Stimulated activated naive B cell treated with anti-CD40 and anti-IgM and Interleukin-4, amounts not matched to agents 10 μg/mL and 1 μg/mL and 100 μg/mL, for 72 hours (primary cell): Measurements from ENCODE around the gene SHCBP1L.

Experiments used
- ATAC-seq, 2 donors: fragments of 150-1000 bp; cut with Tn5 transposase; replicated peaks; 2 replicates each; pipeline ENCODE4 v1.10.0; 2021; ENCODE audit warnings: moderate library complexity in 1 of 2
- DNase-seq: peaks from one replicate; pipeline ENCODE4 v3.0.0; 2021
- H3K27ac Mint-ChIP-seq: one replicate; pipeline ENCODE4 v1.8.0; 2022; ENCODE audit warnings: mild to moderate bottlenecking, mixed read lengths
- H3K27me3 Mint-ChIP-seq, 2 donors: one replicate each; pipeline ENCODE4 v1.8.0; 2022; ENCODE audit warnings: mixed read lengths in 2 of 2
- H3K36me3 Mint-ChIP-seq, 2 donors: one replicate each; pipeline ENCODE4 v1.8.0; 2022; ENCODE audit warnings: mixed read lengths in 2 of 2, mild to moderate bottlenecking in 1 of 2
- H3K4me1 Mint-ChIP-seq, 2 donors: one replicate each; pipeline ENCODE4 v1.8.0; 2022; ENCODE audit warnings: mixed read lengths in 2 of 2, mild to moderate bottlenecking in 1 of 2
- H3K4me3 Mint-ChIP-seq, 2 donors: one replicate each; pipeline ENCODE4 v1.8.0; 2022; ENCODE audit warnings: mild to moderate bottlenecking in 2 of 2, mixed read lengths in 2 of 2, moderate library complexity in 1 of 2
- H3K9me3 Mint-ChIP-seq, 2 donors: one replicate each; pipeline ENCODE4 v1.8.0; 2022; ENCODE audit warnings: mixed read lengths in 2 of 2, mild to moderate bottlenecking in 1 of 2

Gene SHCBP1L

DNA sequence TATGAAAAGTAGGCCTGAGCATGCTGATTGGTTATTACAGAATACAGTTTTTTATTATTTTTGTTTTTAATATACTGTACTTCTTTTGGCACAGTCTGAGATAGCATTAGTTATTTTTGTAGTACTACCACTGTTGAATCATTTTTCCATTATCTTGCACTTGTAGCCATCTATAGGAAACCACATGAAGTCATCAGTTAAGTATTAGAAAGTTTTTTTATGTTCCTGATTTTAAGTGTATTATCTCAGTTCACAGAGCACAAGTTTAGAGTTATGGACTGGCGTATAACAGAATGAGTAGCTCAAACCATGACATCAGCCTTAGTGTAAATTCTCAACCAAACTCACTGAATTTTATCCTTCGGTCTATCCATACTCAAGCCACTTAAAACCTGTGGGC lies 91.0 kb downstream of the SHCBP1L start:
- Mint-ChIP-seq H3K9me3 (no peaks in the 10 kb centered on the region), H3K27me3 (no peaks in the 10 kb centered on the region), H3K4me1 (peaks cover 0 to 5% of the 10 kb centered on the region in 2 donors), H3K27ac (no peak overlapping the region), H3K36me3 (peaks cover 41 to 54% of the 10 kb centered on the region in 2 donors), H3K4me3 (no peak overlapping the region)
- ATAC-seq (no peak), DNase-seq (no peak)

DNA sequence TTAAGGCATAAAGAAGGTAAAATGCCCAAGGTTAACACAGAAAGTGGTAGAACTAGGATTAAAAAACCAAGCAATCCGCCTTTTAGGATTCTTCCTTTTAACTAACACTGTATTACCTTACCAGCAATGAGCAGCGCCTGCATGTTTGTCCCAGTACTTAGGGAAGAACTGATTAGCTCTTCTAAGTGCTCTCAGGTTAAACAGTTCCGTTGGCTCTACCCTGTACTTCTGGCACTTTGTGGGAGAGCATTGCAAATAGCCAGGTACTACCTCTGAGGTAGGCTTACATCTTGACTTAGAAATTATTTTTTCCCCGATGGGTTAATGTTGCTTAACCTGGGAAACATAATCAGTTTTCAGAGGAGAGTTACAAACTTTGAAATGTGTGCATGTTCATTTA lies 92.3 kb downstream of the SHCBP1L start:
- H3K27ac Mint-ChIP-seq = no peak overlapping the region
- DNase-seq (no peak), ATAC-seq (no peak)
- no peaks in the 10 kb centered on the region for H3K9me3 Mint-ChIP-seq
- peaks cover 35 to 47% of the 10 kb centered on the region in 2 donors for H3K36me3 Mint-ChIP-seq
- H3K4me1 Mint-ChIP-seq = peaks cover 0 to 5% of the 10 kb centered on the region in 2 donors
- no peak overlapping the region for H3K4me3 Mint-ChIP-seq
- no peaks in the 10 kb centered on the region for H3K27me3 Mint-ChIP-seq

DNA sequence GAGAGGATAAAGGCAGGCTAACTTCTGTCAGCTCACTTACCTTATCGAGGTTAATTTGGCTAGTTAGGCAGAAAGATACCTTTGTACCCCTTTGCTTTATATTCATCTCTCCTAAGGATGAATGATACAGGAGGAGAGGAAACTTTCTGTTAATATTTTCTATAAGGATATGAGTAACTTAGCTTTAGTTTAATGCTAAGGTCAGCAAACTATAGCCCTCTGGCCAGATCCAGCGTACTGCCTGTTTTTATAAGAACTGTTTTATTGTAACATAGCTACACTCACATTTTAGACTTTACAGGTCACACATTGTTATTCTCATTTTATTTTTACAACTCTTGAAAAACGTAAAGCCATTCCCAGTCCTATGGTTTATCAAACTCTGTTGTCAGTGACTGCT lies 95.8 kb downstream of the SHCBP1L start:
- no peak overlapping the region for H3K27ac Mint-ChIP-seq
- H3K4me3 Mint-ChIP-seq = no peak overlapping the region
- peaks cover 0 to 5% of the 10 kb centered on the region in 2 donors for H3K4me1 Mint-ChIP-seq
- no peaks in the 10 kb centered on the region for H3K9me3 Mint-ChIP-seq
- DNase-seq = no peak
- ATAC-seq = no peak
- no peaks in the 10 kb centered on the region for H3K27me3 Mint-ChIP-seq
- peaks cover 20 to 33% of the 10 kb centered on the region in 2 donors for H3K36me3 Mint-ChIP-seq

DNA sequence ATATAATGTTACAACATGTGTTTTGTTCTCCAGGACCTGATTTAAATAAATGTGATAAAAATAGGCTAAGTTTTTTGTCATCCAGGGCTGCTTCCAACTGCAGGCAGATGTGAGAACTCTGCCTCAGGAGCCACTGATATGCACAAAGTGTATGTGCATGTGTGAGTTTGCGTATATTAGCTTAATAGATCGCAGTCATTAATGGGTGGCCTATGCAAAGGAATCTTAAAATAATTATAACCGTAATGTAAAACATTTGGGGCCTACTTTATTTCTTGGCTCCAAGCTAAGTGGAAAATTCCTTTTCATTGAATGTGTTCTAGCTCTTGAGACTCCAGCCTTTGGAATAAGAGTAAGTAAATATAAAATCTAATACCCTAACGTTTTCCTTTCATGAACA lies 97.1 kb downstream of the SHCBP1L start:
- peaks cover 0 to under 1% of the 10 kb centered on the region in 2 donors for H3K4me1 Mint-ChIP-seq
- ATAC-seq (no peak), DNase-seq (no peak)
- H3K9me3 Mint-ChIP-seq = no peaks in the 10 kb centered on the region
- H3K27ac Mint-ChIP-seq = no peak overlapping the region
- no peaks in the 10 kb centered on the region for H3K27me3 Mint-ChIP-seq
- no peak overlapping the region for H3K4me3 Mint-ChIP-seq
- H3K36me3 Mint-ChIP-seq = peaks cover 24 to 32% of the 10 kb centered on the region in 2 donors

DNA sequence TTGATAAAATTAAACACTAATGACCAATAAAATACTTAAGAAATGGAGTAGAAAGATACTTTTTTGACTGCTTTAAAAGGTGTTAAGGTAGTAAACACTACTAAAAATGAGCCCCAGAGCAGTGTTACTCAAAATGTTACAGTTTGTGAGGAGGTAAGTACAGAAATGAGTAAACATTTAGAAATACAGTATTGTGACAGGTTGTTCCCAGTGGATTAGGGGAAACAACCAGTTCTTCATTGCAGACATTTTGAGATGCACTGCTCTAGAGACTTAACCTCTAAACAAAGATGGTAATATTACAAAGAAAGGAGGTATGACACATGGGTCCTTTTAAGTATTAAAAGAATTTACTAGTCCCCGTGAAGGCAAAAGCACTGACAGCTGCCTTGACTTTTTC lies 101.1 kb downstream of the SHCBP1L start:
- Mint-ChIP-seq H3K27ac (no peak overlapping the region), H3K4me3 (no peak overlapping the region), H3K36me3 (peaks cover 36 to 45% of the 10 kb centered on the region in 2 donors), H3K4me1 (peaks cover 17 to 27% of the 10 kb centered on the region in 2 donors), H3K9me3 (no peaks in the 10 kb centered on the region), H3K27me3 (no peaks in the 10 kb centered on the region)
- ATAC-seq (peak in 1 of 2 donors; percentile 59), DNase-seq (no peak)

DNA sequence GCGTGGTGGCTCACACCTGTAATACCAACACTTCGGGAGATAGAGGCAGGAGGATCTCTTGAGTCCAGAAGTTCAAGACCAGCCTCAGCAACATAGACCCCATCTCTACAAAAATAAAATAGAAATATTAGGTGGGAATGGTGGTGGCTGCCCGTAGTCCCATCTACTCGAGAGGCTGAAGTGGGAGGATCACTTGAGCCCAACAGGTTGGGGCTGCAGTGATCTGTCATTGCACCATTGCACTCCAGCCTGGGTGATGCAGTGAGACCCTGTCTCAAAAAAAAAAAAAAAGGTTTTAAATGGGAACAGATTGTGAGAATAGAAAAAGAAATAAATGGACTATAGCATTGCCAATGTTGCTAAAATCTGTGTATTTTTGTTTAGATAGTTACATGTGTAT lies 102.6 kb downstream of the SHCBP1L start:
- H3K9me3 Mint-ChIP-seq = no peaks in the 10 kb centered on the region
- peaks cover 39 to 54% of the 10 kb centered on the region in 2 donors for H3K36me3 Mint-ChIP-seq
- H3K27ac Mint-ChIP-seq = no peak overlapping the region
- DNase-seq = no peak
- no peaks in the 10 kb centered on the region for H3K27me3 Mint-ChIP-seq
- no peak for ATAC-seq
- no peak overlapping the region for H3K4me3 Mint-ChIP-seq
- H3K4me1 Mint-ChIP-seq = peaks cover 19 to 40% of the 10 kb centered on the region in 2 donors
